DOHH2 (cell line): ENCODE data around the gene PROM1.

Experiments used
- CTCF ChIP-seq: fragments of 200-600 bp; sonication (generic); IDR thresholded peaks from one replicate; pipeline ENCODE4 v1.5.1; 2014; ENCODE audit warnings: antibody characterized with exemption, mild to moderate bottlenecking, low read depth, low read length; ENCODE audit not compliant: poor library complexity, severe bottlenecking
- EZH2phosphoT487 ChIP-seq: fragments of 200-600 bp; sonication (generic); IDR thresholded peaks from 2 replicates; pipeline ENCODE4 v1.6.1; 2017; ENCODE audit warnings: borderline replicate concordance, mild to moderate bottlenecking, antibody characterized with exemption, low read length, moderate library complexity, mixed read lengths

- no peak for TF ChIP-seq CTCF
- no peak for TF ChIP-seq EZH2phosphoT487
These were observed 52.1 kb downstream of the PROM1 start for GRCh38 chr4:16031546-16032395.
